ENCODE results near the gene TAPT1.

GRCh38 chr4:16186986-16187385 is 39.3 kb downstream of the TAPT1 start:
- TF ChIP-seq FOXJ3 (CRISPR knock-in tag; IDR thresholded peaks at IDR 0.05) (no peak), RFX5 (IDR thresholded peaks at IDR 0.05; ENCODE audit: low read length) (no peak), EP300 (IDR thresholded peaks at IDR 0.05; ENCODE audit: borderline replicate concordance in 1 of 2, low read depth in 1 of 2, low read length in 1 of 2) (no peak), CTCF (IDR thresholded peaks at IDR 0.05) (no peak), ZBTB33 (IDR thresholded peaks at IDR 0.05; ENCODE audit: borderline replicate concordance, low read depth) (no peak), TAF1 (IDR thresholded peaks at IDR 0.05; ENCODE audit: borderline replicate concordance, low read depth, low read length) (no peak), FOSL2 (IDR thresholded peaks at IDR 0.05; ENCODE audit: borderline replicate concordance, low read depth) (no peak), IRF3 (IDR thresholded peaks at IDR 0.05; ENCODE audit: low read depth, low read length) (no peak), PBX3 (IDR thresholded peaks at IDR 0.05) (no peak)
